DMS114 treated with DMSO at 0.1 percent for 48 hours (cell line): ENCODE measurements around the gene PSMD9.

Experiments
- DNase-seq: peaks from one replicate; lab custom pipeline; 2025; ENCODE audit not compliant: unreplicated experiment; lab: John Stamatoyannopoulos, UW

PSMD9 gene

DNA sequence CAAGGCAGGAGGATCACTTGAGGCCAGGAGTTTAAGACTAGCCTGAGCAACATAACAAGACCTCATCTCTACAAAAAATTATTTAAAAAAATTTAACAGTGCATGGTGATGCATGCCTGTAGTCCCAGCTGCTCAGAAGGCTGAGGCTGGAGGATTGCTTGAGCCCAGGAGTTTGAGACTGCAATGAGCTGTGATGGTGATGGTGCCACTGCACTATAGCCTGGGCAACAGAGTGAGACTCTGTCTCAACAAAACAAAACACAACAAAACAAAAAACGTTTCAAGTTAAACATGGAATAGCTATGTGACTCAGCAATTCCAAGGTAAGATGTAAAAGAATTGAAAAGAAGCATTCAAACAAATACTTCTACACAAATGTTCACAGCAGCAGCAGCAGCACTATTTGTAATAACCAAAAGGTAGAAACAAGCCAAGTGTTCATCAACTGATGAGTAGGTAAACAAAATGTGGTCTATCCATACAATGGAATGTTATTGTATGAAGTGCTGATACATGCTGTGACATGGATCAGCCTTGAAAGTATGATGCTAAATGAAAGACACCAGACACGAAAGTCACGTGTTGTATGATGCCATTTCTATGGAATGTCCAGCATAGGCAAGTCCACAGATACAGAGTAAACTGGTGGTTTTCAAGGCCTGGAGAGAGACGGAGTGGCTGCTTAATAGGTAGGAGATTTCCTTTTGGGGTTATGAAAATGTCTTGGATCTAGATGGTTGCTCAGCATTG lies 61.2 kb downstream of the PSMD9 start:
- DNase-seq = no peak

GRCh38 chr12:121953117-121953692 lies 64.6 kb downstream of the PSMD9 start:
- DNase-seq = no peak

GRCh38 chr12:121953695-121954094 lies 65.1 kb downstream of the PSMD9 start:
- no peak for DNase-seq

DNA sequence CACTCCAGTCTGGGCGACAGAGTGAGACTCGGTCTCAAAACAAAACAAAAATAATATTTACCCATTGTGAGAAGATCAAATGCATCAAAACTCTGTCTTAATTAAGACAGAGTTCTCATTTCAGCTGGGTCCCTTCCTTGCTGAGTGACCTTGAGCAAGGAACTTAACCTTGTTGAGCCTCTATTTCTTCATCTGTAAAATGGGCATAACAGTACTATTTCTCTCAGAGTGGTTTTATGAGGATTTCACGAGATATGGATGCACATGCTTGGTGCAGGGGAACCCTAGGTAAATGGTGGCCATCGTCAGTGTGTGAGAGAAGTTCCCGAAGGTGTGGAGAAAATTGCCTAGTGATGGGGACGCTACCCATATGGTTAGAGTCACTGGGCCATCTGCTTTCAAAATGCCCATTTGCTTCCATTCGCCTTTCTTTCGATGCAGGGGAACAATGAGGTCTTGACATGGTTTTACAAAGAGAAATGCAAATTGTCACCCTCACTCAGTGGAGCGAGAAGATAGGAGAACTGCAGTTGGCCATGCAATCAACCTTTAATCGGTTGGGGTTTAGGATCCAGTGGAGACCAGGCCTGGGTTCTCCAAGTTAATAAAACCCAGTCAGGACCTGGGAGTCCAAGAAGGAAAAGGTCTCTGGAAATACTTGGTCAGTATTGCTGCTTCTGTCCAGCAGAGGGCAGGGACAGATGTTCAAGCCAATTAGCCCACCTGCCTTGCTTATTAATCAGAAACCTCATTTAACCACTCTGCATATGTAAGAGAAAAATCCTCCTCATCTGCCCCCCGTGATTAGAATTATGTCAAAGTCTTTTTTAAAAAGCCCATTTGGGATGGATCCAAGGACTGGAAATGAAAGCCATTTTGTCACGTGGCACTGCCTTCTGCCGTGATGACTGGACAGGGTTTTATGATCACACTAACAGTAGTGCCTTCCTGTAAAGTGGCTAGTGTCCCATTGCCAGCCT lies 67.0 kb downstream of the PSMD9 start:
- no peak for DNase-seq

DNA sequence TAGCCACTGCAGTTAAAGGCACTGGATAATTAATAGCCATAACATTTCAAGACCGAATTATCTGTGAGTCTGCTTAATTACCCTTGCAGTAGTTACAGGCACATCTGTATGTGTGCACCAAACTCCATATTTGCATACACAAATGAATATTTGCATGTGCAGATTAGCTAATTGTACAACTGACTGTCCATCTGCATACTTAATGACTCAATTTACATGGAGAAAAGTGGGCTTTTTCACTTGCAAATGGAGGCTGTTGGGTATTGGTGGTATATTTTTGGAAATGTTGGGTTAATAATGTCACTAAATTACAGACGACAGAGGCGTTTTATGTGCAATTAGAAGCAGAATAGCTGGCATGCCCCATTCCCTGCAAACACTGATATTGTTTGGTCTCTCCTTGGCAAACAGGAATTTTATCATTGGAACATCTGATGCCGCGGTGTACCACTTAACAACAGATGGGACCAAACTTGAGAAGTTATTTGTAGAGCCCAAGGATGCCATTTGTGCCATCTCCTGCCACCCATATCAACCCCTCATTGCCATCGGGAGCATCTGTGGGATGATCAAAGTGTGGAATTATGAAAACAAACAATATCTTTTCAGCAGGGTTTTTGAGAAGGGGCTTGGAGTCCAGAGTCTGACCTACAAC lies 69.4 kb downstream of the PSMD9 start:
- no peak for DNase-seq

DNA sequence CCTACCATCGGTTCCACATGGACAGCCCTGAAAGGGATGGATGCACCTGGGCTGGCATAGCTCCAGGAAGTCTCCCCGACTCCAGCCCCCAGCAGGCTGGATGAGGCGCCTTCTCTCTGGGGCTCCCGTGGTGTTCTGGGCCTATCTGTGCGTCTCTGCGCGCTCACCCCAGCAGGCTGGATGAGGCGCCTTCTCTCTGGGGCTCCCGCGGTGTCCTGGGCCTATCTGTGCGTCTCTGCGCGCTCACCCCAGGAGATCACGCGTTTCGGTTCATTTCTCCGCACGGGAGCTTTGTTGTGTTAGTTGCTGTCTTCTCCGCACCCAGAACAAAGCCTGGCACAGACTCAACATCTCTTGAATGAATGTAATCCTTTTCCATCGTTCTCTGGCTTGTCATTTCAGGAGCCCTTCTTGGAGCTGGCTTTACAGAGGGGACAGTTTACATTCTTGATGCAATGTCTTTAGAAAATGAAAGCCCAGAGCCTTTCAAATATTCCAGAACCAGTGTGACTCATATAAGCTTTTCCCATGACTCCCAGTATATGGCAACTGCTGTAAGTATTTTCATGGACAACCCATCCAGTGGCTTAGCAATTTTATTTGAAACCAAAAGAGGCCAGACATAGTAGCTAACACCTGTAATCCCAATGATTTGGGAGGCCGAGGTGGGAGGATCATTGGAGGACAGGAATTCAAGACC lies 70.1 kb downstream of the PSMD9 start:
- DNase-seq = no peak

DNA sequence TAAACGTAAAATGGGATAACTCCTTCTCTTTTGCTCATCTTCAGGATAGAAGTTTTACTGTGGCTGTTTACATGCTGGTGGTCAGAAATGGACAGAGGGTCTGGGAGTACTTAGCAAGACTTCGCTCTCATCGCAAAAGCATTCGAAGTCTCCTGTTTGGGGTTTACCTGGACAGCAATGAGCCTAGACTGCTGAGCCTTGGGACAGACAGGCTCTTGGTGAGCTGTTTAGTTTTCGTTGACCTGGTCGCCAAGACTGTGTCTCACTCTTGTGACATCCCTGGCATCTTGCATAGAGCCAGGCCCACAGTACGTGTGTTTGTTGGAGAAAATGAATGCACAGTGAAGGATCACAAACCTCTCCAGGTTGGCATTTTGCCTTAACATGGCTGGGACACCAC lies 72.0 kb downstream of the PSMD9 start:
- no peak for DNase-seq

DNA sequence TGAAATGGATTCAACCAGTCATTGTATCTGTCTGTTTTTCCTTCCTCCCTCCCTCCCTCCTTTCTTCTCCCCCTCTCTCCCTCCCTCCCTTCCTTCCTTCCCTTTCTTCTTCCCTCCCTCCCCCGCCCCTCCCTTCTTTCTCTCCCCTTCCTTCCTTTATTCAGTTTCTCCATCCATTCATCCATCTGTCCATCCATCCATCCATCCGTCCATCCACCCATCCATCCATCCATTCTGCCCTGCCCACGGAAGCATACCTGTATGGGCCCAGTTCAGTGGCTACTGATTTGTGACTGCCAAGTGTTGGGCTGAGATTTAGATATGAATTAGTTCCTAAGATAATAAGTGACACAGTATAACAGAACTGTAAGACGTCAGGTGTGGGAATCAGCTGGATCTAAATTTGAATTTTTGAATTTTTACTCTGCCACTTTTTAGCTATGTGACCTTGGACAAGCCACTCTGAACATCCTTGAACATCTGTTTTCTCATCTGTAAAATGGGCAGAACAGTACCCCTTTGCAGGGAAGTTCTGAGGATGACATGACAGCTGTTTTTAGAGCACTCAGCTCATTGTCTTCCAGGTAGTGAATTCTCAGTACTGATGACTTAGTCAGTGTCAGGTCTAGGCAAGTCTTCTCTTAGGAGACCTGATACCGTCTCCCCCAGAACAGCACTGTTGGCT lies 72.7 kb downstream of the PSMD9 start:
- no peak for DNase-seq

DNA sequence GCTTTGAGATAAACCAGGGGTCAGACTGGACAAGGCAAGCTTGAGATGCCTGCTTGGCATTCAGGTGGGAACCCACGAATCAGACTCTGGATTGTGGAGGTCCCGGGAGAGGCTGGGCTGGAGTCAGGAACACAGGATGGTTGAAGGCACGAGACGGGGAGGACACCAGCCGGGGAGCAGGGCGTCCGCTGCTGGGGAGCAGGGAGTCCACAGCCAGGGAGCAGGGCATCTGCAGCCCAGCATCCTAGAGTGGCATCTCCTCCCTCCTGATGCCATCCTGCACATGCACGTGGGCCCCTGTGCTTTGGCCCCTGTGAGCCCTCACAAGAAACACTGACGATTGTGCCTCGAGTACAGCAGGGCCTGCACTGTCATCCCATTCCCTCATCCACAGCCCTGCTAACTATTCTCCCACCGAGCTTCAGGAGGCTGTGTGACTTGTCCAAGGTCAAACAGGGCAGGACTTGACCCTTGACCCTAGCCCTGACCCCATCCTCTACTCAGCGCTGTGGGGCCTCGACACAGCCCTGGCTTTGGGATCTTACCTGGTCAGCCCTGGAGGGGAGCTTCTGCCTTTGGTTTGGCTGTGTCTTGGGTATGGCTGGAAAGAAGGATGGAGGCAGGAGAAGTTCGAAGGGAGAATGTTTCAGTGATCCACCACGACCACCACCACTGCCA lies 74.9 kb downstream of the PSMD9 start:
- no peak for DNase-seq

- DNase-seq = no peak
Measured at GRCh38 chr12:121964813-121965643, 76.4 kb downstream of the PSMD9 start.

- DNase-seq = no peak
Measured at GRCh38 chr12:121966959-121967358, 78.4 kb downstream of the PSMD9 start.
